Psoas muscle (tissue), 8 donors: ENCODE measurements around the gene SMDT1. TPM values are rescaled to one million over a fixed set of nuclear protein-coding genes. Genes with fewer than 3 reads are reported as not detected.

ENCODE experiments used
- ATAC-seq, 4 donors: fragments of 200-7000 bp; cut with Tn5 transposase; one replicate each; pipeline ENCODE4 v1.9.1; 2020; ENCODE audit warnings: moderate library complexity in 3 of 4, mild to moderate bottlenecking in 2 of 4
- DNase-seq, 2 donors: peaks; one replicate each; pipeline ENCODE4 v3.0.0-alpha.2; 2020
- H3K27ac ChIP-seq: fragments of 200-600 bp; one replicate; pipeline ENCODE4 v1.8.0; 2022
- H3K27me3 ChIP-seq, 3 donors: fragments of 200-600 bp in 1 of 3; one replicate each; pipeline versions ENCODE4 v1.6.1 to v1.8.0; 2013 to 2022; ENCODE audit warnings: low read length in 2 of 3, mild to moderate bottlenecking in 2 of 3, moderate library complexity in 1 of 3; ENCODE audit not compliant: insufficient read depth in 3 of 3
- H3K36me3 ChIP-seq, 2 donors: fragments of 200-600 bp in 1 of 2; one replicate each; pipeline versions ENCODE4 v1.6.1 to v1.8.0; 2013 to 2022; ENCODE audit warnings: low read depth in 1 of 2, mild to moderate bottlenecking in 1 of 2, moderate library complexity in 1 of 2; ENCODE audit not compliant: insufficient read depth in 1 of 2
- H3K4me1 ChIP-seq: fragments of 200-600 bp; one replicate; pipeline ENCODE4 v1.8.0; 2022
- H3K4me3 ChIP-seq: fragments of 200-600 bp; one replicate; pipeline ENCODE4 v1.8.0; 2022; ENCODE audit warnings: mild to moderate bottlenecking
- H3K9me3 ChIP-seq: fragments of 200-600 bp; one replicate; pipeline ENCODE4 v1.8.0; 2022
- CTCF ChIP-seq: fragments of 200-600 bp; IDR thresholded peaks from one replicate; pipeline ENCODE4 v1.8.0; 2022; ENCODE audit warnings: antibody characterized with exemption
- WGBS, 3 donors: extraction: QIAGEN DNeasy Blood & Tissue Kit; methylation state at CpG; one replicate each; pipeline versions ENCODE4 v1.1.6 to v1.1.7; 2013; 5-methylcytosine and 5-hydroxymethylcytosine counted together
- intact Hi-C, 2 donors: fragments of 100-400 bp; cut with DNase I; formaldehyde crosslinking; loops; one replicate each; pipeline versions ENCODE4 v1.11.0 to v1.14.2; 2022
- long read RNA-seq, 2 donors: library from polyadenylated mRNA; unstranded; transcript quantifications; one replicate each; pipeline ENCODE4 v2.0.0, GENCODE V29; 2021
- polyA plus RNA-seq, 3 donors: library from polyadenylated mRNA; stranded (reverse); fragments of 200-250 nt; gene quantifications; one replicate each; pipeline ENCODE4 v1.2.3, GENCODE V29; 2013
- total RNA-seq, 4 donors: library from RNA; stranded (reverse); fragmentation: NEBNext Ultra II Directional in 2 of 4; extraction: Animal tissue kit (Norgen Biotek cat#: 25700) in 2 of 4; gene quantifications; one replicate each; pipeline versions ENCODE4 v1.2.1 to v1.2.4, GENCODE V29; 2021 to 2023
- donor health status: healthy with polysubstance abuse.
- donor health status: DM: no; HTN: no; CAD: no; lungs with moderate emphysema.
- donor health status: Bipolar disorder and iron deficiency.
- donor health status: healthy.
- donor health status: DM: yes; HTN: yes; CAD: no.
- donor health status: DM: no; HTN: no; CAD: no.
- donor health status: DM: no; HTN: no; CAD: no.
- donor health status: DM: yes; HTN: yes; CAD: no.

Gene SMDT1
- total RNA-seq (100 to 1,000 TPM; 117 to 164 (median 129) TPM), polyA plus RNA-seq (100 to 1,000 TPM; 117 to 198 (median 194) TPM)
- long read RNA-seq, donor 1, transcript SMDT1-202 (3 exons, 591 nt): minor isoform, 9 of 130 reads
- long read RNA-seq, donor 1, transcript SMDT1-201 (3 exons, 1,567 nt): major isoform, 120 of 130 reads
- long read RNA-seq, donor 1, partial matches to known transcripts: 0 of 130 reads
- long read RNA-seq, donor 1, other reads (novel, unspliced or antisense): 1 of 130 reads
- long read RNA-seq, donor 2, transcript SMDT1-202 (3 exons, 591 nt): minor isoform, 14 of 169 reads
- long read RNA-seq, donor 2, transcript SMDT1-201 (3 exons, 1,567 nt): major isoform, 146 of 169 reads
- long read RNA-seq, donor 2, partial matches to known transcripts: 0 of 169 reads
- long read RNA-seq, donor 2, other reads (novel, unspliced or antisense): 8 of 169 reads

- no peak for TF ChIP-seq CTCF
- Histone ChIP-seq H3K36me3 (peaks cover 3 to 39% of the 10 kb centered on the region in 2 donors), H3K27ac (peak within 1 kb of the TSS; percentile 95), H3K4me3 (peak within 1 kb of the TSS; percentile 71), H3K9me3 (no peaks in the 10 kb centered on the region), H3K27me3 (no peaks in the 10 kb centered on the region), H3K4me1 (peaks cover 40% of the 10 kb centered on the region)
- peak; percentile 100 for DNase-seq
- intact Hi-C loops: loop anchor here in 1 of 2 donors (10.0 kb wide), 1 partner anchor 265 kb away; no protein-coding TSS in a partner anchor
- peak; percentile 92 to 94 (median 93) for ATAC-seq
- WGBS, 3 donors: 0% methylated on average over 65 to 71 of the region's 71 CpGs
These were observed at the start of gene SMDT1 for GRCh38 chr22:42079319-42080251. Gene SMDT1, plus strand, starts transcription at chr22:42079700. Its CDS starts 69 bp downstream, at chr22:42079769.

- intact Hi-C loops: no loop called here
- Histone ChIP-seq H3K36me3 (no peaks in the 10 kb centered on the region), H3K27ac (no peak overlapping the region), H3K4me3 (no peak overlapping the region), H3K27me3 (no peaks in the 10 kb centered on the region), H3K9me3 (no peaks in the 10 kb centered on the region), H3K4me1 (no peaks in the 10 kb centered on the region)
- no peak for TF ChIP-seq CTCF
- ATAC-seq (no peak), DNase-seq (no peak)
- WGBS, 3 donors: 85 to 95% (median 87%) methylated on average over 5 of the region's 5 CpGs
These were observed 46.0 kb upstream of the SMDT1 start for GRCh38 chr22:42033263-42034181.

GRCh38 chr22:42035256-42035655 is 44.2 kb upstream of the SMDT1 start:
- Histone ChIP-seq H3K4me1 (no peaks in the 10 kb centered on the region), H3K27ac (no peak overlapping the region), H3K4me3 (no peak overlapping the region), H3K9me3 (no peaks in the 10 kb centered on the region), H3K27me3 (no peaks in the 10 kb centered on the region), H3K36me3 (no peaks in the 10 kb centered on the region)
- 65 to 84% (median 84%) methylated on average over 8 of the region's 8 CpGs for WGBS, 3 donors
- DNase-seq: no peak
- no peak for ATAC-seq
- TF ChIP-seq CTCF: no peak
- intact Hi-C loops: no loop called here

- Histone ChIP-seq H3K9me3 (peaks cover 9% of the 10 kb centered on the region), H3K27ac (no peak overlapping the region), H3K4me3 (no peak overlapping the region), H3K27me3 (no peaks in the 10 kb centered on the region), H3K36me3 (no peaks in the 10 kb centered on the region), H3K4me1 (no peaks in the 10 kb centered on the region)
- 91 to 95% (median 94%) methylated on average over 5 of the region's 5 CpGs for WGBS, 3 donors
- no peak for TF ChIP-seq CTCF
- DNase-seq (no peak), ATAC-seq (no peak)
- intact Hi-C loops: no loop called here
These were observed 40.2 kb upstream of the SMDT1 start for GRCh38 chr22:42039271-42039670.
